OCI-LY1 (cell line): ENCODE data around the gene POU4F3.

Experiments
- H2AFZ ChIP-seq: fragments of 200-600 bp; sonication (generic), shearing (Covaris generic); 2 replicates; pipeline ENCODE4 v1.6.0; 2014; ENCODE audit warnings: antibody characterized with exemption, mild to moderate bottlenecking, low read length
- H3F3A ChIP-seq: fragments of 200-600 bp; sonication (generic), shearing (Covaris generic); 2 replicates; pipeline ENCODE4 v1.6.0; 2014; ENCODE audit warnings: mild to moderate bottlenecking, antibody characterized with exemption, low read length, moderate library complexity; ENCODE audit not compliant: insufficient read depth
- H3K27ac ChIP-seq: fragments of 200-600 bp; sonication (generic); 2 replicates; pipeline ENCODE4 v1.5.1; 2014; ENCODE audit warnings: low read length, mixed run types, mild to moderate bottlenecking, low read depth; ENCODE audit not compliant: poor library complexity, severe bottlenecking
- H3K27me3 ChIP-seq: fragments of 200-600 bp; sonication (generic); 2 replicates; pipeline ENCODE4 v1.6.0; 2014; ENCODE audit warnings: antibody characterized with exemption, mild to moderate bottlenecking, low read length, moderate library complexity; ENCODE audit not compliant: insufficient read depth
- H3K36me3 ChIP-seq: fragments of 200-600 bp; sonication (generic); 2 replicates; pipeline ENCODE4 v1.6.1; 2014; ENCODE audit warnings: mild to moderate bottlenecking, antibody characterized with exemption, low read length, moderate library complexity, mixed read lengths; ENCODE audit not compliant: insufficient read depth
- H3K4me1 ChIP-seq: fragments of 200-600 bp; sonication (generic); 2 replicates; pipeline ENCODE4 v1.5.1; 2014; ENCODE audit warnings: mild to moderate bottlenecking, low read length, moderate library complexity; ENCODE audit not compliant: insufficient read depth, severe bottlenecking
- H3K4me2 ChIP-seq: fragments of 200-600 bp; sonication (generic), shearing (Covaris generic); 2 replicates; pipeline ENCODE4 v1.6.1; 2014; ENCODE audit warnings: low read length
- H3K4me3 ChIP-seq: fragments of 200-600 bp; sonication (generic); 2 replicates; pipeline ENCODE4 v1.5.1; 2014; ENCODE audit warnings: low read length, low read depth, mild to moderate bottlenecking, mixed read lengths; ENCODE audit not compliant: poor library complexity, severe bottlenecking
- H3K79me2 ChIP-seq: fragments of 200-600 bp; shearing (Covaris generic); 2 replicates; pipeline ENCODE4 v1.6.1; 2016; ENCODE audit warnings: mixed run types, low read length, mixed read lengths; ENCODE audit not compliant: insufficient read depth
- H3K9ac ChIP-seq: fragments of 200-600 bp; sonication (generic), shearing (Covaris generic); 2 replicates; pipeline ENCODE4 v1.6.1; 2014; ENCODE audit warnings: mild to moderate bottlenecking, low read length, mixed read lengths
- H3K9me2 ChIP-seq: fragments of 200-600 bp; sonication (generic), shearing (Covaris generic); 2 replicates; pipeline ENCODE4 v1.6.1; 2014; ENCODE audit warnings: low read depth, mild to moderate bottlenecking, low read length, mixed read lengths
- H3K9me3 ChIP-seq: fragments of 200-600 bp; shearing (Covaris generic); 2 replicates; pipeline ENCODE4 v1.6.1; 2014; ENCODE audit warnings: low read length, mixed read lengths
- H4K20me1 ChIP-seq: fragments of 200-600 bp; sonication (generic), shearing (Covaris generic); 2 replicates; pipeline ENCODE4 v1.6.0; 2016; ENCODE audit warnings: mild to moderate bottlenecking, low read length; ENCODE audit not compliant: insufficient read depth
- EZH2 ChIP-seq: fragments of 200-600 bp; sonication (generic), shearing (Covaris generic); IDR thresholded peaks from 2 replicates; pipeline ENCODE4 v1.8.0; 2017; ENCODE audit warnings: borderline replicate concordance, mixed run types, mild to moderate bottlenecking, antibody characterized with exemption, low read length, moderate library complexity, mixed read lengths
- TF ChIP-seq, protein P1 (sequence below): fragments of 200-600 bp; sonication (generic), shearing (Covaris generic); IDR thresholded peaks from 2 replicates; pipeline ENCODE4 v1.5.1; 2017; ENCODE audit warnings: mild to moderate bottlenecking, antibody characterized with exemption, low read length, moderate library complexity, mixed read lengths

The POU4F3 gene

DNA sequence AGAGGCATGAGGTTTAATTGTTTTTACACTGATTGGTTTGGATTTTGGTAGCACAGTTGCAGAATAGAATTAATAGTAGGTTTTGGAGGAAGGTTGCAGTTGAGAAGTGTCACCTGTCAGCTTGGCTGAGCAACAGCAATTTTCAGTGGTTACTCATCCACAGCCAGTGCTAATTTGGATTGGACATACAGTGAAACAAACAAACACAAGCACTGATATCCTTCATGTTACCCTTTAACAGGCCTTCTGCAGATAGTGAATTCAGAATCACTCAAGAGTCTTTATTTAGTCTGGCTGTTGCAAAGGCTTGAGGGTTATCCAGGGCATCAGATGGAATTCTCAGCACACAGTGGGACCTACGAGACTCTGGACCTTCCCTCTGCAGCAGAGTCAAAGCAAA lies 31.8 kb upstream of the POU4F3 start:
- H3K9me3 ChIP-seq: no peaks in the 10 kb centered on the region
- no peaks in the 10 kb centered on the region for H3K79me2 ChIP-seq
- no peak overlapping the region for H3K4me3 ChIP-seq
- H4K20me1 ChIP-seq: no peaks in the 10 kb centered on the region
- H3F3A ChIP-seq: no peaks in the 10 kb centered on the region
- H3K4me2 ChIP-seq: no peak overlapping the region
- H3K27ac ChIP-seq: no peak overlapping the region
- H3K4me1 ChIP-seq: no peaks in the 10 kb centered on the region
- H3K27me3 ChIP-seq: no peaks in the 10 kb centered on the region; the same call in 1 of the 2 replicates
- no peak overlapping the region for H2AFZ ChIP-seq
- H3K36me3 ChIP-seq: no peaks in the 10 kb centered on the region
- H3K9me2 ChIP-seq: no peaks in the 10 kb centered on the region
- TF ChIP-seq, protein P1, sequence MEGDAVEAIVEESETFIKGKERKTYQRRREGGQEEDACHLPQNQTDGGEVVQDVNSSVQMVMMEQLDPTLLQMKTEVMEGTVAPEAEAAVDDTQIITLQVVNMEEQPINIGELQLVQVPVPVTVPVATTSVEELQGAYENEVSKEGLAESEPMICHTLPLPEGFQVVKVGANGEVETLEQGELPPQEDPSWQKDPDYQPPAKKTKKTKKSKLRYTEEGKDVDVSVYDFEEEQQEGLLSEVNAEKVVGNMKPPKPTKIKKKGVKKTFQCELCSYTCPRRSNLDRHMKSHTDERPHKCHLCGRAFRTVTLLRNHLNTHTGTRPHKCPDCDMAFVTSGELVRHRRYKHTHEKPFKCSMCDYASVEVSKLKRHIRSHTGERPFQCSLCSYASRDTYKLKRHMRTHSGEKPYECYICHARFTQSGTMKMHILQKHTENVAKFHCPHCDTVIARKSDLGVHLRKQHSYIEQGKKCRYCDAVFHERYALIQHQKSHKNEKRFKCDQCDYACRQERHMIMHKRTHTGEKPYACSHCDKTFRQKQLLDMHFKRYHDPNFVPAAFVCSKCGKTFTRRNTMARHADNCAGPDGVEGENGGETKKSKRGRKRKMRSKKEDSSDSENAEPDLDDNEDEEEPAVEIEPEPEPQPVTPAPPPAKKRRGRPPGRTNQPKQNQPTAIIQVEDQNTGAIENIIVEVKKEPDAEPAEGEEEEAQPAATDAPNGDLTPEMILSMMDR: no peak
- TF ChIP-seq EZH2: no peak
- H3K9ac ChIP-seq: no peak overlapping the region

- no peak for TF ChIP-seq EZH2
- TF ChIP-seq, protein P1: no peak
These were observed 30.8 kb upstream of the POU4F3 start for GRCh38 chr5:146307796-146308195.

GRCh38 chr5:146310540-146310939 lies 28.1 kb upstream of the POU4F3 start:
- Histone ChIP-seq H3K36me3 (no peaks in the 10 kb centered on the region), H3K9me2 (no peaks in the 10 kb centered on the region), H3K27ac (no peak overlapping the region), H3K79me2 (no peaks in the 10 kb centered on the region), H4K20me1 (no peaks in the 10 kb centered on the region), H3K27me3 (no peaks in the 10 kb centered on the region), H2AFZ (no peak overlapping the region), H3K4me1 (no peaks in the 10 kb centered on the region), H3F3A (no peaks in the 10 kb centered on the region), H3K4me2 (no peak overlapping the region), H3K9me3 (no peaks in the 10 kb centered on the region), H3K4me3 (no peak overlapping the region), H3K9ac (no peak overlapping the region)
- TF ChIP-seq EZH2: no peak
- TF ChIP-seq, protein P1: no peak

More at GRCh38 chr5:146307796-146308195, 30.8 kb upstream of the POU4F3 start:
- Histone ChIP-seq H3K27ac (no peak overlapping the region), H3F3A (no peaks in the 10 kb centered on the region), H3K36me3 (no peaks in the 10 kb centered on the region), H3K9me2 (no peaks in the 10 kb centered on the region), H3K9ac (no peak overlapping the region), H4K20me1 (no peaks in the 10 kb centered on the region), H3K4me1 (no peaks in the 10 kb centered on the region), H3K9me3 (no peaks in the 10 kb centered on the region), H3K27me3 (no peaks in the 10 kb centered on the region), H3K4me3 (no peak overlapping the region), H2AFZ (no peak overlapping the region), H3K4me2 (no peak overlapping the region), H3K79me2 (no peaks in the 10 kb centered on the region)
